Neuronal stem cell (in vitro differentiated cells): ENCODE data around the gene SFXN1.

Source experiments
- DNase-seq: peaks from one replicate; pipeline ENCODE4 v3.0.0-alpha.2; 2013; ENCODE audit warnings: low spot score
- H2AFZ ChIP-seq: one replicate; pipeline ENCODE4 v1.6.1; 2013; ENCODE audit warnings: mild to moderate bottlenecking, low read length, inconsistent platforms
- H2AK5ac ChIP-seq: 2 replicates; pipeline ENCODE4 v1.6.1; 2013; ENCODE audit warnings: low read depth, mild to moderate bottlenecking, inconsistent platforms, low read length, moderate library complexity, mixed read lengths
- H2BK120ac ChIP-seq: 2 replicates; pipeline ENCODE4 v1.6.1; 2013; ENCODE audit warnings: low read depth, mild to moderate bottlenecking, inconsistent platforms, low read length, moderate library complexity, mixed read lengths
- H2BK12ac ChIP-seq: one replicate; pipeline ENCODE4 v1.6.1; 2013; ENCODE audit warnings: low read length, inconsistent platforms
- H2BK15ac ChIP-seq: 2 replicates; pipeline ENCODE4 v1.6.1; 2013; ENCODE audit warnings: mild to moderate bottlenecking, low read length, inconsistent platforms, mixed read lengths
- H2BK5ac ChIP-seq: one replicate; pipeline ENCODE4 v1.6.1; 2013; ENCODE audit warnings: inconsistent platforms, mild to moderate bottlenecking, low read length, moderate library complexity
- H3K14ac ChIP-seq: one replicate; pipeline ENCODE4 v1.6.1; 2013; ENCODE audit warnings: low read length, inconsistent platforms
- H3K18ac ChIP-seq: 2 replicates; pipeline ENCODE4 v1.6.1; 2013; ENCODE audit warnings: low read length, inconsistent platforms
- H3K23ac ChIP-seq: 2 replicates; pipeline ENCODE4 v1.6.1; 2013; ENCODE audit warnings: low read depth, mild to moderate bottlenecking, mixed read lengths, low read length, inconsistent platforms; ENCODE audit not compliant: poor library complexity
- H3K27ac ChIP-seq: replicated peaks from 3 replicates; pipeline ENCODE4 v1.5.1; 2013; ENCODE audit warnings: low read length, inconsistent platforms
- H3K27me3 ChIP-seq, 3 experiments: 2 replicates each; pipeline ENCODE4 v1.6.1; 2013; ENCODE audit warnings: low read length in 3 of 3, mild to moderate bottlenecking in 2 of 3, inconsistent platforms in 1 of 3, low read depth in 1 of 3, mixed read lengths in 1 of 3, moderate library complexity in 1 of 3; ENCODE audit not compliant: control insufficient read depth in 3 of 3, insufficient read depth in 3 of 3
- H3K36me3 ChIP-seq, 2 donors: replicated peaks in 1 of 2; 2 replicates each; pipeline ENCODE4 v1.6.1; 2013; ENCODE audit warnings: low read length in 2 of 2; ENCODE audit not compliant: control insufficient read depth in 2 of 2, insufficient read depth in 2 of 2
- H3K4ac ChIP-seq: 2 replicates; pipeline ENCODE4 v1.6.1; 2013; ENCODE audit warnings: inconsistent platforms, mild to moderate bottlenecking, low read length, moderate library complexity
- H3K4me1 ChIP-seq, 2 donors: 1 replicate in 1 of 2; 2 replicates in 1 of 2; pipeline ENCODE4 v1.6.1; 2013; ENCODE audit warnings: low read length in 2 of 2, low read depth in 1 of 2; ENCODE audit not compliant: control insufficient read depth in 2 of 2, insufficient read depth in 1 of 2
- H3K4me2 ChIP-seq: one replicate; pipeline ENCODE4 v1.6.1; 2013; ENCODE audit warnings: mild to moderate bottlenecking, low read length, inconsistent platforms; ENCODE audit not compliant: insufficient read depth, poor library complexity, severe bottlenecking
- H3K4me3 ChIP-seq, 2 donors: 2 replicates each; pipeline ENCODE4 v1.5.1; 2013; ENCODE audit warnings: low read length in 2 of 2, mild to moderate bottlenecking in 2 of 2, inconsistent platforms in 1 of 2, moderate library complexity in 1 of 2
- H3K79me1 ChIP-seq: one replicate; pipeline ENCODE4 v1.6.1; 2013; ENCODE audit warnings: low read depth, mild to moderate bottlenecking, inconsistent platforms, low read length, moderate library complexity
- H3K9ac ChIP-seq: one replicate; pipeline ENCODE4 v1.6.1; 2013; ENCODE audit warnings: mild to moderate bottlenecking, low read depth, low read length, inconsistent platforms; ENCODE audit not compliant: poor library complexity
- H3K9me3 ChIP-seq, 2 donors: replicated peaks in 1 of 2; 2 replicates each; pipeline versions ENCODE3 to v1.6.1; 2013; ENCODE audit warnings: low read length in 2 of 2, mild to moderate bottlenecking in 2 of 2, inconsistent platforms in 1 of 2, low read depth in 1 of 2, mixed read lengths in 1 of 2, moderate library complexity in 1 of 2; ENCODE audit not compliant: control insufficient read depth in 2 of 2, insufficient read depth in 1 of 2
- H4K8ac ChIP-seq: one replicate; pipeline ENCODE4 v1.6.1; 2013; ENCODE audit warnings: low read depth, mild to moderate bottlenecking, inconsistent platforms, low read length, moderate library complexity
- H4K91ac ChIP-seq: one replicate; pipeline ENCODE4 v1.6.1; 2013; ENCODE audit warnings: low read length, low read depth, mild to moderate bottlenecking, inconsistent platforms; ENCODE audit not compliant: poor library complexity
- WGBS, 2 donors: extraction: QIAGEN DNeasy Blood & Tissue Kit; methylation state at CpG; one replicate each; pipeline ENCODE4 v1.1.7; 2013; ENCODE audit warnings: missing lambda C conversion rate in 2 of 2, mixed read lengths in 1 of 2; ENCODE audit not compliant: insufficient read length in 2 of 2, insufficient replicate concordance in 1 of 2; ENCODE audit errors: extremely low coverage in 2 of 2; 5-methylcytosine and 5-hydroxymethylcytosine counted together

The SFXN1 gene

GRCh38 chr5:175556794-175557193 is 78.4 kb downstream of the SFXN1 start:
- H4K91ac ChIP-seq = no peak overlapping the region
- H3K18ac ChIP-seq = peak overlapping the region; percentile 8
- H2BK12ac ChIP-seq = no peak overlapping the region
- no peaks in the 10 kb centered on the region for H3K27me3 ChIP-seq
- H3K9ac ChIP-seq = no peak overlapping the region
- H3K4ac ChIP-seq = no peak overlapping the region
- H3K14ac ChIP-seq = no peak overlapping the region
- H3K27ac ChIP-seq = no peak overlapping the region
- no CpG with 5 or more reads among the region's 4 CpGs for WGBS, 2 donors
- DNase-seq = no peak
- no peak overlapping the region for H3K23ac ChIP-seq
- no peaks in the 10 kb centered on the region for H3K79me1 ChIP-seq
- no peak overlapping the region for H2BK120ac ChIP-seq
- H2BK15ac ChIP-seq = no peak overlapping the region
- peak overlapping the region; percentile 67 for H2AFZ ChIP-seq
- no peaks in the 10 kb centered on the region for H3K36me3 ChIP-seq
- no peak overlapping the region for H4K8ac ChIP-seq
- peaks cover 6 to 8% of the 10 kb centered on the region in 2 donors for H3K4me1 ChIP-seq
- H3K4me3 ChIP-seq = no peak overlapping the region
- H3K9me3 ChIP-seq = no peaks in the 10 kb centered on the region
- no peak overlapping the region for H3K4me2 ChIP-seq
- H2BK5ac ChIP-seq = no peak overlapping the region
- no peak overlapping the region for H2AK5ac ChIP-seq

GRCh38 chr5:175557778-175558177 is 79.4 kb downstream of the SFXN1 start:
- H3K4ac ChIP-seq = no peak overlapping the region
- no peak overlapping the region for H3K9ac ChIP-seq
- no peaks in the 10 kb centered on the region for H3K27me3 ChIP-seq
- H2BK120ac ChIP-seq = no peak overlapping the region
- no peak overlapping the region for H3K27ac ChIP-seq
- no peak overlapping the region for H2BK12ac ChIP-seq
- no peak overlapping the region for H3K23ac ChIP-seq
- H4K8ac ChIP-seq = no peak overlapping the region
- H3K36me3 ChIP-seq = no peaks in the 10 kb centered on the region
- H3K79me1 ChIP-seq = no peaks in the 10 kb centered on the region
- peaks cover 6 to 8% of the 10 kb centered on the region in 2 donors for H3K4me1 ChIP-seq
- no peak overlapping the region for H4K91ac ChIP-seq
- peak overlapping the region; percentile 18 for H2AFZ ChIP-seq
- no peak for DNase-seq
- no CpG with 5 or more reads among the region's 5 CpGs for WGBS, 2 donors
- no peak overlapping the region for H2AK5ac ChIP-seq
- H3K4me3 ChIP-seq = no peak overlapping the region
- H2BK15ac ChIP-seq = no peak overlapping the region
- H3K4me2 ChIP-seq = no peak overlapping the region
- H3K18ac ChIP-seq = no peak overlapping the region
- H2BK5ac ChIP-seq = no peak overlapping the region
- H3K9me3 ChIP-seq = no peaks in the 10 kb centered on the region
- no peak overlapping the region for H3K14ac ChIP-seq

GRCh38 chr5:175558801-175559480 is 80.6 kb downstream of the SFXN1 start:
- no peak overlapping the region for H2BK120ac ChIP-seq
- H3K9ac ChIP-seq = no peak overlapping the region
- H2AK5ac ChIP-seq = no peak overlapping the region
- H2BK12ac ChIP-seq = no peak overlapping the region
- H2AFZ ChIP-seq = no peak overlapping the region
- H3K36me3 ChIP-seq = no peaks in the 10 kb centered on the region
- no peak overlapping the region for H3K27ac ChIP-seq
- no peak overlapping the region for H2BK15ac ChIP-seq
- no peak overlapping the region for H3K4ac ChIP-seq
- H3K27me3 ChIP-seq = no peaks in the 10 kb centered on the region
- H3K4me2 ChIP-seq = no peak overlapping the region
- H3K4me1 ChIP-seq = peaks cover 6% of the 10 kb centered on the region in 2 donors
- no CpG with 5 or more reads among the region's 9 CpGs for WGBS, 2 donors
- no peak overlapping the region for H3K4me3 ChIP-seq
- H2BK5ac ChIP-seq = no peak overlapping the region
- H4K91ac ChIP-seq = no peak overlapping the region
- H3K23ac ChIP-seq = no peak overlapping the region
- no peaks in the 10 kb centered on the region for H3K79me1 ChIP-seq
- H4K8ac ChIP-seq = no peak overlapping the region
- H3K9me3 ChIP-seq = no peaks in the 10 kb centered on the region
- no peak overlapping the region for H3K14ac ChIP-seq
- DNase-seq = no peak
- H3K18ac ChIP-seq = no peak overlapping the region

GRCh38 chr5:175560011-175560410 is 81.7 kb downstream of the SFXN1 start:
- H3K14ac ChIP-seq = no peak overlapping the region
- H2AK5ac ChIP-seq = no peak overlapping the region
- no peak overlapping the region for H2AFZ ChIP-seq
- no peak overlapping the region for H3K4ac ChIP-seq
- no peak overlapping the region for H3K4me2 ChIP-seq
- H3K9me3 ChIP-seq = no peaks in the 10 kb centered on the region
- no peaks in the 10 kb centered on the region for H3K79me1 ChIP-seq
- no peak overlapping the region for H3K23ac ChIP-seq
- no peak overlapping the region for H4K91ac ChIP-seq
- H3K9ac ChIP-seq = no peak overlapping the region
- H3K36me3 ChIP-seq = no peaks in the 10 kb centered on the region
- WGBS, 2 donors = no CpG with 5 or more reads among the region's 2 CpGs
- H4K8ac ChIP-seq = no peak overlapping the region
- peaks cover 6% of the 10 kb centered on the region in 2 donors for H3K4me1 ChIP-seq
- no peak overlapping the region for H3K4me3 ChIP-seq
- H3K27me3 ChIP-seq = no peaks in the 10 kb centered on the region
- no peak overlapping the region for H2BK5ac ChIP-seq
- H2BK120ac ChIP-seq = no peak overlapping the region
- H2BK15ac ChIP-seq = no peak overlapping the region
- H3K27ac ChIP-seq = no peak overlapping the region
- H2BK12ac ChIP-seq = no peak overlapping the region
- DNase-seq = no peak
- no peak overlapping the region for H3K18ac ChIP-seq
